H1 (cell line): ENCODE data around the gene PNRC1. TPM values are rescaled to one million over a fixed set of nuclear protein-coding genes. Genes with fewer than 3 reads are reported as not detected.

Experiments
- CTCF ChIA-PET: fragments of 300-600 bp; sonication (Branson Sonifier 250); formaldehyde crosslinking; loops from one replicate; lab custom pipeline; 2021; ENCODE audit not compliant: partially characterized antibody; lab: Charles Lee
- POLR2A ChIA-PET: fragments of 300-600 bp; sonication (Branson Sonifier 250); formaldehyde crosslinking; loops from one replicate; lab custom pipeline; 2021; ENCODE audit warnings: inconsistent platforms; ENCODE audit not compliant: partially characterized antibody; lab: Charles Lee
- DNase-seq, 2 experiments: peaks; one replicate each; pipeline versions ENCODE4 v3.0.0 to v3.0.0-alpha.2; 2010 to 2022; ENCODE audit warnings: low spot score in 2 of 2, low read depth in 1 of 2, mixed read lengths in 1 of 2
- FAIRE-seq: peaks from 2 replicates; lab custom pipeline; 2011; peaks lifted over from hg19 to GRCh38; lab: Jason Lieb, UNC
- H2AFZ ChIP-seq: 2 replicates; pipeline ENCODE4 v1.8.1; 2012; ENCODE audit warnings: low read length, inconsistent platforms
- H2AK5ac ChIP-seq: 2 replicates; pipeline ENCODE4 v1.6.1; 2013; ENCODE audit warnings: low read depth, low read length
- H2BK120ac ChIP-seq: replicated peaks from 2 replicates; pipeline ENCODE3; 2013; ENCODE audit warnings: low read depth, low read length, inconsistent platforms
- H2BK12ac ChIP-seq: 2 replicates; pipeline ENCODE4 v1.6.1; 2013; ENCODE audit warnings: low read depth, low read length
- H2BK15ac ChIP-seq: 2 replicates; pipeline ENCODE4 v1.6.1; 2013; ENCODE audit warnings: low read length
- H2BK20ac ChIP-seq: 2 replicates; pipeline ENCODE4 v1.6.1; 2013; ENCODE audit warnings: low read length
- H2BK5ac ChIP-seq: 2 replicates; pipeline ENCODE4 v1.6.1; 2013; ENCODE audit warnings: low read depth, low read length
- H3K14ac ChIP-seq: 2 replicates; pipeline ENCODE4 v1.6.1; 2013; ENCODE audit warnings: inconsistent platforms; ENCODE audit not compliant: insufficient read length
- H3K18ac ChIP-seq: 2 replicates; pipeline ENCODE4 v1.6.1; 2013; ENCODE audit warnings: low read length; ENCODE audit errors: extremely low read depth
- H3K23ac ChIP-seq: 2 replicates; pipeline ENCODE4 v1.6.1; 2013; ENCODE audit warnings: inconsistent platforms; ENCODE audit not compliant: insufficient read length
- H3K23me2 ChIP-seq: 2 replicates; pipeline ENCODE4 v1.6.1; 2013; ENCODE audit warnings: low read depth, low read length
- H3K27ac ChIP-seq: 2 replicates; pipeline ENCODE4 v1.6.1; 2011; ENCODE audit warnings: low read depth, low read length, inconsistent platforms
- H3K27me3 ChIP-seq, 4 experiments: replicated peaks in 1 of 4; 1 replicate in 1 of 4; 2 replicates in 3 of 4; pipeline versions ENCODE4 v1.6.1 to v1.8.1; 2011 to 2013; ENCODE audit warnings: low read length in 3 of 4, mild to moderate bottlenecking in 3 of 4, inconsistent platforms in 2 of 4, mixed read lengths in 2 of 4, moderate library complexity in 1 of 4; ENCODE audit not compliant: control insufficient read depth in 3 of 4, insufficient read depth in 3 of 4; ENCODE audit errors: extremely low read depth in 1 of 4
- H3K36me3 ChIP-seq, 4 experiments: 2 replicates each; pipeline versions ENCODE4 v1.6.1 to v1.8.1; 2011 to 2013; ENCODE audit warnings: mild to moderate bottlenecking in 4 of 4, low read length in 3 of 4, moderate library complexity in 2 of 4, control low read depth in 1 of 4, inconsistent platforms in 1 of 4; ENCODE audit not compliant: insufficient read depth in 4 of 4, control insufficient read depth in 2 of 4
- H3K4ac ChIP-seq: replicated peaks from 2 replicates; pipeline ENCODE3; 2013; ENCODE audit warnings: low read length, low read depth, mixed read lengths, inconsistent platforms; ENCODE audit not compliant: insufficient read length
- H3K4me1 ChIP-seq, 4 experiments: replicated peaks in 1 of 4; 1 replicate in 1 of 4; 2 replicates in 3 of 4; pipeline versions ENCODE4 v1.6.1 to v1.8.1; 2011 to 2013; ENCODE audit warnings: low read length in 3 of 4, inconsistent platforms in 2 of 4, mixed read lengths in 1 of 4; ENCODE audit not compliant: insufficient read depth in 4 of 4, control insufficient read depth in 3 of 4
- H3K4me2 ChIP-seq, 2 experiments: 2 replicates each; pipeline versions ENCODE4 v1.6.1 to v1.8.1; 2011 to 2013; ENCODE audit warnings: low read depth in 2 of 2, low read length in 2 of 2, control low read depth in 1 of 2, inconsistent platforms in 1 of 2, mild to moderate bottlenecking in 1 of 2; ENCODE audit not compliant: insufficient read depth in 1 of 2
- H3K4me3 ChIP-seq, 4 experiments: fragments of 200-600, 300-600 bp in 1 of 4; sonication (generic), shearing (Covaris generic), sonication (Bioruptor Twin) in 1 of 4; 2 replicates each; pipeline versions ENCODE4 v1.5.1 to v1.8.1; 2011 to 2016; ENCODE audit warnings: low read length in 4 of 4, low read depth in 3 of 4, control low read depth in 2 of 4, inconsistent platforms in 2 of 4, mild to moderate bottlenecking in 2 of 4, mixed read lengths in 1 of 4, moderate library complexity in 1 of 4; ENCODE audit not compliant: insufficient read depth in 2 of 4; ENCODE audit errors: extremely low read depth in 1 of 4
- H3K56ac ChIP-seq: replicated peaks from 2 replicates; pipeline ENCODE3; 2013; ENCODE audit warnings: low read depth, mild to moderate bottlenecking, mixed read lengths, low read length, inconsistent platforms; ENCODE audit not compliant: insufficient read length
- H3K79me1 ChIP-seq: 2 replicates; pipeline ENCODE4 v1.6.1; 2013; ENCODE audit warnings: low read depth, low read length, control low read depth
- H3K79me2 ChIP-seq, 2 experiments: 2 replicates each; pipeline versions ENCODE4 v1.6.1 to v1.8.1; 2012 to 2013; ENCODE audit warnings: low read length in 2 of 2, mild to moderate bottlenecking in 2 of 2, inconsistent platforms in 1 of 2; ENCODE audit not compliant: insufficient read depth in 2 of 2, control insufficient read depth in 1 of 2
- H3K9ac ChIP-seq, 4 experiments: replicated peaks in 1 of 4; 1 replicate in 1 of 4; 2 replicates in 3 of 4; pipeline versions ENCODE4 v1.6.1 to v1.8.1; 2011 to 2013; ENCODE audit warnings: low read depth in 3 of 4, low read length in 3 of 4, control low read depth in 2 of 4, mild to moderate bottlenecking in 2 of 4, moderate library complexity in 2 of 4, inconsistent platforms in 1 of 4; ENCODE audit errors: extremely low read depth in 1 of 4
- H3K9me3 ChIP-seq, 2 experiments: 2 replicates each; pipeline versions ENCODE4 v1.6.1 to v1.8.1; 2012 to 2013; ENCODE audit warnings: mild to moderate bottlenecking in 2 of 2, moderate library complexity in 2 of 2, control low read depth in 1 of 2, inconsistent platforms in 1 of 2, low read depth in 1 of 2, low read length in 1 of 2, mixed read lengths in 1 of 2; ENCODE audit not compliant: insufficient read depth in 2 of 2
- H4K20me1 ChIP-seq, 2 experiments: replicated peaks in 1 of 2; 2 replicates each; pipeline versions ENCODE3 to v1.8.1; 2011 to 2013; ENCODE audit warnings: inconsistent platforms in 2 of 2, low read length in 2 of 2, mild to moderate bottlenecking in 1 of 2; ENCODE audit not compliant: insufficient read depth in 2 of 2, control insufficient read depth in 1 of 2
- H4K5ac ChIP-seq: 2 replicates; pipeline ENCODE4 v1.6.1; 2013; ENCODE audit warnings: low read length, low read depth, mixed read lengths, inconsistent platforms; ENCODE audit not compliant: insufficient read length
- H4K8ac ChIP-seq: 2 replicates; pipeline ENCODE4 v1.8.0; 2013; ENCODE audit warnings: mild to moderate bottlenecking, moderate library complexity, low read length, inconsistent platforms; ENCODE audit not compliant: insufficient read depth; ENCODE audit errors: extremely low read depth
- H4K91ac ChIP-seq: replicated peaks from 2 replicates; pipeline ENCODE3; 2013; ENCODE audit warnings: low read length, mixed read lengths, inconsistent platforms; ENCODE audit not compliant: insufficient read length
- BCL11A ChIP-seq, 2 experiments: IDR thresholded peaks; one replicate each; pipeline ENCODE4 v1.6.1; 2011; ENCODE audit warnings: low read depth in 2 of 2, low read length in 2 of 2, mild to moderate bottlenecking in 2 of 2
- CHD1 ChIP-seq: IDR thresholded peaks from 2 replicates; pipeline ENCODE4 v1.6.1; 2012; ENCODE audit warnings: low read depth, low read length, improper control_type of control experiment
- EGR1 ChIP-seq: IDR thresholded peaks from 2 replicates; pipeline ENCODE4 v1.6.1; 2011; ENCODE audit warnings: low read depth, low read length, borderline replicate concordance
- FOSL1 ChIP-seq: IDR thresholded peaks from 2 replicates; pipeline ENCODE4 v1.6.1; 2011; ENCODE audit warnings: mild to moderate bottlenecking, low read depth, low read length, moderate library complexity; ENCODE audit not compliant: insufficient read depth
- GABPA ChIP-seq: IDR thresholded peaks from 2 replicates; pipeline ENCODE4 v1.6.1; 2011; ENCODE audit warnings: mild to moderate bottlenecking, low read length, moderate library complexity, borderline replicate concordance; ENCODE audit not compliant: insufficient read depth
- HDAC2 ChIP-seq, 2 experiments: fragments of 300-600 bp in 1 of 2; sonication (generic) in 1 of 2; IDR thresholded peaks; 2 replicates each; pipeline ENCODE4 v1.6.1; 2011 to 2012; ENCODE audit warnings: low read depth in 2 of 2, low read length in 2 of 2, mild to moderate bottlenecking in 2 of 2, moderate library complexity in 2 of 2, borderline replicate concordance in 1 of 2, inconsistent platforms in 1 of 2
- HDAC6 ChIP-seq: IDR thresholded peaks from one replicate; pipeline ENCODE4 v1.7.1; 2012; ENCODE audit warnings: low read depth, mild to moderate bottlenecking, inconsistent platforms, low read length, moderate library complexity
- NANOG ChIP-seq: IDR thresholded peaks from 2 replicates; pipeline ENCODE4 v1.6.1; 2011; ENCODE audit warnings: low read length, low read depth, mild to moderate bottlenecking, inconsistent platforms; ENCODE audit not compliant: insufficient read depth, poor library complexity, severe bottlenecking
- NRF1 ChIP-seq: IDR thresholded peaks from 2 replicates; pipeline ENCODE4 v1.6.1; 2011; ENCODE audit warnings: mild to moderate bottlenecking, low read depth, low read length, improper control_type of control experiment
- POU5F1 ChIP-seq: IDR thresholded peaks from 2 replicates; pipeline ENCODE4 v1.6.1; 2011; ENCODE audit warnings: low read depth, mild to moderate bottlenecking, low read length, moderate library complexity
- SP2 ChIP-seq: IDR thresholded peaks from 2 replicates; pipeline ENCODE4 v1.6.1; 2012; ENCODE audit warnings: mild to moderate bottlenecking, low read length, inconsistent platforms
- SP4 ChIP-seq: IDR thresholded peaks from 2 replicates; pipeline ENCODE4 v1.6.1; 2012; ENCODE audit warnings: low read length, inconsistent platforms
- SRF ChIP-seq: IDR thresholded peaks from 2 replicates; pipeline ENCODE4 v1.6.1; 2011; ENCODE audit warnings: mild to moderate bottlenecking, low read depth, low read length, moderate library complexity
- WGBS, 2 experiments: shearing (Covaris generic) in 1 of 2; methylation state at CpG; one replicate each; pipeline versions ENCODE4 v1.1.6 to v1.1.7; 2013 to 2015; ENCODE audit warnings: low lambda C conversion rate in 2 of 2, mixed read lengths in 2 of 2, inconsistent platforms in 1 of 2, low coverage in 1 of 2, missing lambda C conversion rate in 1 of 2; ENCODE audit not compliant: insufficient replicate concordance in 2 of 2, insufficient coverage in 1 of 2, insufficient read length in 1 of 2; ENCODE audit errors: extremely low coverage in 1 of 2, missing lambda C conversion rate in 1 of 2; 5-methylcytosine and 5-hydroxymethylcytosine counted together
- polyA plus RNA-seq, 7 experiments: library from polyadenylated mRNA; depleted of rRNA in 3 of 7; stranded (reverse) in 5 of 7; unstranded in 2 of 7; fragments of >200 nt in 5 of 7; fragments of 200-250 nt in 2 of 7; gene quantifications; 1 replicate in 5 of 7; 2 replicates in 1 of 7; 4 replicates in 1 of 7; pipeline versions ENCODE4 v1.2.1 to v1.2.3, GENCODE V29; 2011 to 2013; ENCODE audit warnings: missing spikeins in 2 of 7, mixed read lengths in 2 of 7
- total RNA-seq: library from RNA; stranded (reverse); fragmentation: NEBNext Ultra II Directional; extraction: Animal tissue kit (Norgen Biotek cat#: 25700); gene quantifications from 2 replicates; pipeline ENCODE4 v1.2.1, GENCODE V29; 2021
- TF ChIP-seq, protein P1 (sequence below): IDR thresholded peaks from 2 replicates; pipeline ENCODE4 v1.6.1; 2011; ENCODE audit warnings: low read depth, mild to moderate bottlenecking, low read length; ENCODE audit not compliant: insufficient read depth

The PNRC1 gene
- total and polyA plus RNA-seq, 2 of the 8 experiments (the other 6 are each of a cell fraction or from before 2014, with no cell fraction given): 6.3 to 48.5 TPM

DNA sequence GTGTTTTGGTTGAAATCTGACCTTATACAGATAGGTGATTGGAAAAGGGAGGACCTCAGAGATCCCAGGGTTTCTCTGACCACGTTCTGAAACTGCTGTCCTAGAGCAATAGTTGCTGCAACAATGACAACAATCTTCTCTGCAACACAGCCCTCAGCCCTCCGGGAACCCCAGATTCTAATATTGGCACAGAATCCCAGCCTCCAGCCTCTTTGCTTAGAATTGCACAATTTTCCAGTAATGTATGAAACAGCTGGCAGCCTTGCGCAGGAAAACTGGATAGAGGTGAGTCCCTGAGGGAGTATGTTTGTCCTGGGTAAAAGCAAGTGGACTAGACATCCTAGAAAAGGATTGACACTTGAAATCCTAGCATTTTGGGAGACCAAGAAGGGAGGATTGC is 30.4 kb upstream of the PNRC1 start:
- Histone ChIP-seq H3K4ac (no peak overlapping the region), H3K27ac (no peak overlapping the region), H3K23ac (no peak overlapping the region), H3K4me2 (no peak overlapping the region), H3K4me3 (no peak overlapping the region), H2AFZ (no peak overlapping the region), H3K14ac (no peak overlapping the region), H2BK15ac (no peak overlapping the region), H2BK12ac (no peak overlapping the region), H3K56ac (no peak overlapping the region), H3K9ac (no peak overlapping the region), H4K8ac (no peak overlapping the region), H2BK20ac (no peak overlapping the region), H3K23me2 (no peaks in the 10 kb centered on the region), H4K91ac (no peak overlapping the region), H4K20me1 (no peaks in the 10 kb centered on the region), H3K36me3 (no peaks in the 10 kb centered on the region), H3K79me1 (no peaks in the 10 kb centered on the region), H3K18ac (no peak overlapping the region), H2BK120ac (no peak overlapping the region), H2BK5ac (no peak overlapping the region), H2AK5ac (no peak overlapping the region), H3K9me3 (no peaks in the 10 kb centered on the region), H3K4me1 (peaks cover 0 to 10% (median 0%) of the 10 kb centered on the region in 4 experiments; a peak in 1 of 7 replicates), H3K27me3 (peaks cover 0 to 5% (median 2%) of the 10 kb centered on the region in 4 experiments; a peak in 4 of 7 replicates), H4K5ac (no peak overlapping the region), H3K79me2 (no peaks in the 10 kb centered on the region)
- WGBS, 2 experiments: 85% methylated on average over 3 of the region's 3 CpGs; no CpG with 5 or more reads in 1 of the 2 experiments
- POLR2A ChIA-PET: no interaction called here
- CTCF ChIA-PET: interaction anchor here (1.0 to 1.2 kb wide), 4 partner anchors 10 to 98 kb away, joined by 3 to 4 read pairs (median 3); no protein-coding TSS in a partner anchor
- FAIRE-seq (no peak), DNase-seq (no peak)
- TF ChIP-seq SP4: no peak
- TF ChIP-seq BCL11A (IDR thresholded peaks at IDR 0.05; ENCODE audit: low read depth in 2 of 2, low read length in 2 of 2): no peak
- no peak for TF ChIP-seq FOSL1
- TF ChIP-seq SP2: no peak
- TF ChIP-seq HDAC2 (IDR thresholded peaks at IDR 0.05; ENCODE audit: borderline replicate concordance in 1 of 2, low read depth in 2 of 2, low read length in 2 of 2): no peak
- no peak for TF ChIP-seq GABPA
- no peak for TF ChIP-seq POU5F1
- TF ChIP-seq CHD1: no peak
- no peak for TF ChIP-seq HDAC6
- TF ChIP-seq EGR1: no peak
- TF ChIP-seq NRF1: no peak
- TF ChIP-seq SRF: no peak
- TF ChIP-seq, protein P1, sequence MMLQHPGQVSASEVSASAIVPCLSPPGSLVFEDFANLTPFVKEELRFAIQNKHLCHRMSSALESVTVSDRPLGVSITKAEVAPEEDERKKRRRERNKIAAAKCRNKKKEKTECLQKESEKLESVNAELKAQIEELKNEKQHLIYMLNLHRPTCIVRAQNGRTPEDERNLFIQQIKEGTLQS: no peak
- no peak for TF ChIP-seq NANOG
